Measurements from ENCODE around the gene RARRES1. TPM values are rescaled to one million over a fixed set of nuclear protein-coding genes. Genes with fewer than 3 reads are reported as not detected.
A peak's percentile ranks its signal among the peaks of the same experiment; 100 is the strongest.

The RARRES1 gene
- total and polyA plus RNA-seq, 5 donors from 2014 or later, result not detected

- Mint-ChIP-seq H3K4me3 (no peak overlapping the region), H3K9me3 (no peaks in the 10 kb centered on the region), H3K27me3 (peaks cover 12% of the 10 kb centered on the region), H3K36me3 (no peaks in the 10 kb centered on the region), H3K4me1 (peaks cover 0 to 9% (median 2%) of the 10 kb centered on the region in 4 donors), H3K27ac (peak overlapping the region in 1 of 3 donors; percentile 12)
- Histone ChIP-seq H3K9me3 (ENCODE audit: control insufficient read depth in 2 of 2, low read length in 2 of 2) (no peaks in the 10 kb centered on the region), H3K4me3 (ENCODE audit: low read depth, low read length) (no peak overlapping the region), H3K36me3 (ENCODE audit: control insufficient read depth, insufficient read depth, low read length) (no peaks in the 10 kb centered on the region), H3K27ac (ENCODE audit: insufficient read depth, low read length, poor library complexity, severe bottlenecking) (no peak overlapping the region), H3K4me1 (ENCODE audit: control insufficient read depth, insufficient read depth, low read length, poor library complexity, severe bottlenecking) (no peaks in the 10 kb centered on the region), H3K27me3 (ENCODE audit: control insufficient read depth, insufficient read depth, low read length) (no peaks in the 10 kb centered on the region)
- ATAC-seq (ENCODE audit: low read depth in 2 of 2) (no peak), DNase-seq (no peak)
Measured at GRCh38 chr3:158769952-158770740, 37.9 kb upstream of the RARRES1 start.

- ATAC-seq (ENCODE audit: low read depth in 2 of 2), result no peak
- H3K27ac ChIP-seq (ENCODE audit: insufficient read depth, low read length, poor library complexity, severe bottlenecking), result no peak overlapping the region
- H3K27ac Mint-ChIP-seq, result no peak overlapping the region
Measured at GRCh38 chr3:158769549-158769948, 37.3 kb upstream of the RARRES1 start.

GRCh38 chr3:158768881-158769543, 36.8 kb upstream of the RARRES1 start:
- Histone ChIP-seq H3K9me3 (ENCODE audit: control insufficient read depth in 2 of 2, low read length in 2 of 2) (no peaks in the 10 kb centered on the region), H3K4me1 (ENCODE audit: control insufficient read depth, insufficient read depth, low read length, poor library complexity, severe bottlenecking) (no peaks in the 10 kb centered on the region), H3K36me3 (ENCODE audit: control insufficient read depth, insufficient read depth, low read length) (no peaks in the 10 kb centered on the region), H3K4me3 (ENCODE audit: low read depth, low read length) (no peak overlapping the region), H3K27ac (ENCODE audit: insufficient read depth, low read length, poor library complexity, severe bottlenecking) (no peak overlapping the region), H3K27me3 (ENCODE audit: control insufficient read depth, insufficient read depth, low read length) (no peaks in the 10 kb centered on the region)
- no peaks in the 10 kb centered on the region for H3K9me3 Mint-ChIP-seq
- no peaks in the 10 kb centered on the region for H3K36me3 Mint-ChIP-seq
- H3K4me1 Mint-ChIP-seq, result peaks cover 0 to 4% (median 0%) of the 10 kb centered on the region in 4 donors
- peaks cover 18% of the 10 kb centered on the region for H3K27me3 Mint-ChIP-seq
- H3K27ac Mint-ChIP-seq, result no peak overlapping the region
- DNase-seq, result no peak
- no peak overlapping the region for H3K4me3 Mint-ChIP-seq
- ATAC-seq (ENCODE audit: low read depth in 2 of 2), result no peak

More at GRCh38 chr3:158769549-158769948, 37.3 kb upstream of the RARRES1 start:
- Histone ChIP-seq H3K4me3 (ENCODE audit: low read depth, low read length) (no peak overlapping the region), H3K9me3 (ENCODE audit: control insufficient read depth in 2 of 2, low read length in 2 of 2) (no peaks in the 10 kb centered on the region), H3K27me3 (ENCODE audit: control insufficient read depth, insufficient read depth, low read length) (no peaks in the 10 kb centered on the region), H3K4me1 (ENCODE audit: control insufficient read depth, insufficient read depth, low read length, poor library complexity, severe bottlenecking) (no peaks in the 10 kb centered on the region), H3K36me3 (ENCODE audit: control insufficient read depth, insufficient read depth, low read length) (no peaks in the 10 kb centered on the region)
- Mint-ChIP-seq H3K36me3 (no peaks in the 10 kb centered on the region), H3K27me3 (peaks cover 16% of the 10 kb centered on the region), H3K4me3 (no peak overlapping the region), H3K4me1 (peaks cover 0 to 4% (median 0%) of the 10 kb centered on the region in 4 donors), H3K9me3 (no peaks in the 10 kb centered on the region)
- DNase-seq, result no peak

GRCh38 chr3:158768361-158768787, 36.1 kb upstream of the RARRES1 start:
- peaks cover 18% of the 10 kb centered on the region for H3K27me3 Mint-ChIP-seq
- no peaks in the 10 kb centered on the region for H3K9me3 Mint-ChIP-seq
- no peak overlapping the region for H3K27ac Mint-ChIP-seq
- no peaks in the 10 kb centered on the region for H3K36me3 Mint-ChIP-seq
- Histone ChIP-seq H3K27ac (ENCODE audit: insufficient read depth, low read length, poor library complexity, severe bottlenecking) (no peak overlapping the region), H3K4me3 (ENCODE audit: low read depth, low read length) (no peak overlapping the region), H3K27me3 (ENCODE audit: control insufficient read depth, insufficient read depth, low read length) (no peaks in the 10 kb centered on the region), H3K36me3 (ENCODE audit: control insufficient read depth, insufficient read depth, low read length) (no peaks in the 10 kb centered on the region), H3K9me3 (ENCODE audit: control insufficient read depth in 2 of 2, low read length in 2 of 2) (no peaks in the 10 kb centered on the region), H3K4me1 (ENCODE audit: control insufficient read depth, insufficient read depth, low read length, poor library complexity, severe bottlenecking) (no peaks in the 10 kb centered on the region)
- DNase-seq, result no peak
- H3K4me3 Mint-ChIP-seq, result no peak overlapping the region
- ATAC-seq (ENCODE audit: low read depth in 2 of 2), result no peak
- no peaks in the 10 kb centered on the region for H3K4me1 Mint-ChIP-seq

GRCh38 chr3:158766364-158766763, 34.1 kb upstream of the RARRES1 start:
- H3K36me3 Mint-ChIP-seq, result peaks cover 5% of the 10 kb centered on the region
- H3K4me1 Mint-ChIP-seq, result no peaks in the 10 kb centered on the region
- no peak overlapping the region for H3K4me3 ChIP-seq (ENCODE audit: low read depth, low read length)
- H3K4me1 ChIP-seq (ENCODE audit: control insufficient read depth, insufficient read depth, low read length, poor library complexity, severe bottlenecking), result no peaks in the 10 kb centered on the region
- ATAC-seq (ENCODE audit: low read depth in 2 of 2) (no peak), DNase-seq (no peak)
- no peaks in the 10 kb centered on the region for H3K9me3 Mint-ChIP-seq
- no peak overlapping the region for H3K4me3 Mint-ChIP-seq
- H3K27ac Mint-ChIP-seq, result no peak overlapping the region
- H3K9me3 ChIP-seq (ENCODE audit: control insufficient read depth in 2 of 2, low read length in 2 of 2), result no peaks in the 10 kb centered on the region
- H3K27ac ChIP-seq (ENCODE audit: insufficient read depth, low read length, poor library complexity, severe bottlenecking), result no peak overlapping the region
- H3K36me3 ChIP-seq (ENCODE audit: control insufficient read depth, insufficient read depth, low read length), result no peaks in the 10 kb centered on the region
- peaks cover 18% of the 10 kb centered on the region for H3K27me3 Mint-ChIP-seq
- H3K27me3 ChIP-seq (ENCODE audit: control insufficient read depth, insufficient read depth, low read length), result no peaks in the 10 kb centered on the region

GRCh38 chr3:158765518-158766205, 33.4 kb upstream of the RARRES1 start:
- Histone ChIP-seq H3K4me1 (ENCODE audit: control insufficient read depth, insufficient read depth, low read length, poor library complexity, severe bottlenecking) (no peaks in the 10 kb centered on the region), H3K9me3 (ENCODE audit: control insufficient read depth in 2 of 2, low read length in 2 of 2) (no peaks in the 10 kb centered on the region), H3K27me3 (ENCODE audit: control insufficient read depth, insufficient read depth, low read length) (no peaks in the 10 kb centered on the region), H3K36me3 (ENCODE audit: control insufficient read depth, insufficient read depth, low read length) (no peaks in the 10 kb centered on the region), H3K4me3 (ENCODE audit: low read depth, low read length) (no peak overlapping the region), H3K27ac (ENCODE audit: insufficient read depth, low read length, poor library complexity, severe bottlenecking) (no peak overlapping the region)
- ATAC-seq (ENCODE audit: low read depth in 2 of 2) (no peak), DNase-seq (no peak)
- Mint-ChIP-seq H3K36me3 (peaks cover 6% of the 10 kb centered on the region), H3K27me3 (peaks cover 18% of the 10 kb centered on the region), H3K9me3 (no peaks in the 10 kb centered on the region), H3K4me1 (no peaks in the 10 kb centered on the region), H3K27ac (no peak overlapping the region), H3K4me3 (no peak overlapping the region)

GRCh38 chr3:158763421-158763820, 31.2 kb upstream of the RARRES1 start:
- H3K9me3 ChIP-seq (ENCODE audit: control insufficient read depth in 2 of 2, low read length in 2 of 2), result no peaks in the 10 kb centered on the region
- peaks cover 13% of the 10 kb centered on the region for H3K36me3 Mint-ChIP-seq
- no peaks in the 10 kb centered on the region for H3K36me3 ChIP-seq (ENCODE audit: control insufficient read depth, insufficient read depth, low read length)
- no peak for DNase-seq
- no peaks in the 10 kb centered on the region for H3K4me1 ChIP-seq (ENCODE audit: control insufficient read depth, insufficient read depth, low read length, poor library complexity, severe bottlenecking)
- H3K4me3 ChIP-seq (ENCODE audit: low read depth, low read length), result no peak overlapping the region
- no peak overlapping the region for H3K27ac Mint-ChIP-seq
- H3K4me3 Mint-ChIP-seq, result no peak overlapping the region
- H3K27me3 ChIP-seq (ENCODE audit: control insufficient read depth, insufficient read depth, low read length), result no peaks in the 10 kb centered on the region
- ATAC-seq (ENCODE audit: low read depth in 2 of 2), result no peak
- H3K27me3 Mint-ChIP-seq, result peaks cover 14% of the 10 kb centered on the region
- H3K4me1 Mint-ChIP-seq, result no peaks in the 10 kb centered on the region
- H3K9me3 Mint-ChIP-seq, result no peaks in the 10 kb centered on the region
- no peak overlapping the region for H3K27ac ChIP-seq (ENCODE audit: insufficient read depth, low read length, poor library complexity, severe bottlenecking)

Measured in CD4-positive, CD25-positive, alpha-beta regulatory T cell (primary cell).